CD4-positive, alpha-beta memory T cell (primary cell): ENCODE results near the gene AKT1S1. TPM values are rescaled to one million over a fixed set of nuclear protein-coding genes. Genes with fewer than 3 reads are reported as not detected.

Experiments
- CTCF ChIA-PET: fragments of 350-600 bp; sonication (Branson Sonifier 250); formaldehyde crosslinking; loops from one replicate; lab custom pipeline; 2021; ENCODE audit warnings: inconsistent platforms; ENCODE audit not compliant: partially characterized antibody; lab: Charles Lee
- POLR2A ChIA-PET: fragments of 350-600 bp; sonication (Branson Sonifier 250); formaldehyde crosslinking; loops from one replicate; lab custom pipeline; 2021; ENCODE audit not compliant: partially characterized antibody; lab: Charles Lee
- DNase-seq, 5 donors: peaks; one replicate each; pipeline versions ENCODE4 v3.0.0 to v3.0.0-alpha.2; 2020 to 2022; ENCODE audit warnings: mixed read lengths in 1 of 5
- H3K27ac ChIP-seq: one replicate; pipeline ENCODE4 v1.7.0; 2013; ENCODE audit warnings: low read depth, low read length
- H3K27me3 ChIP-seq: 2 replicates; pipeline ENCODE4 v1.7.0; 2013; ENCODE audit warnings: mild to moderate bottlenecking, low read length, moderate library complexity; ENCODE audit not compliant: insufficient read depth
- H3K36me3 ChIP-seq: 2 replicates; pipeline ENCODE4 v1.7.0; 2013; ENCODE audit warnings: mild to moderate bottlenecking, low read length, moderate library complexity; ENCODE audit not compliant: insufficient read depth
- H3K4me1 ChIP-seq: 2 replicates; pipeline ENCODE4 v1.7.0; 2013; ENCODE audit warnings: mild to moderate bottlenecking, low read length, moderate library complexity; ENCODE audit not compliant: insufficient read depth
- H3K4me3 ChIP-seq, 2 donors: one replicate each; pipeline ENCODE4 v1.7.0; 2013; ENCODE audit warnings: low read length in 2 of 2, mild to moderate bottlenecking in 1 of 2
- H3K9me3 ChIP-seq, 2 donors: one replicate each; pipeline ENCODE4 v1.7.0; 2013; ENCODE audit warnings: low read length in 2 of 2, control low read depth in 1 of 2; ENCODE audit not compliant: control insufficient read depth in 1 of 2
- H3K27ac Mint-ChIP-seq, 7 donors: one replicate each; pipeline ENCODE4 v1.8.0; 2020 to 2021; ENCODE audit warnings: mixed read lengths in 7 of 7, mild to moderate bottlenecking in 6 of 7, inconsistent platforms in 3 of 7, moderate library complexity in 3 of 7
- H3K27me3 Mint-ChIP-seq, 2 donors: one replicate each; pipeline ENCODE4 v1.8.0; 2020 to 2021; ENCODE audit warnings: mixed read lengths in 2 of 2
- H3K36me3 Mint-ChIP-seq, 2 donors: one replicate each; pipeline ENCODE4 v1.8.0; 2020 to 2021; ENCODE audit warnings: mixed read lengths in 2 of 2, inconsistent platforms in 1 of 2, mild to moderate bottlenecking in 1 of 2
- H3K4me1 Mint-ChIP-seq, 4 donors: one replicate each; pipeline ENCODE4 v1.8.0; 2020 to 2021; ENCODE audit warnings: mixed read lengths in 4 of 4, mild to moderate bottlenecking in 1 of 4
- H3K4me3 Mint-ChIP-seq, 8 donors: one replicate each; pipeline ENCODE4 v1.8.0; 2020 to 2021; ENCODE audit warnings: mixed read lengths in 8 of 8, mild to moderate bottlenecking in 7 of 8, moderate library complexity in 6 of 8, inconsistent platforms in 3 of 8
- H3K9me3 Mint-ChIP-seq, 8 donors: one replicate each; pipeline ENCODE4 v1.8.0; 2020 to 2021; ENCODE audit warnings: mixed read lengths in 8 of 8, mild to moderate bottlenecking in 5 of 8, inconsistent platforms in 3 of 8, moderate library complexity in 1 of 8
- intact Hi-C: fragments of 100-400 bp; cut with micrococcal nuclease; formaldehyde crosslinking; loops from one replicate; pipeline ENCODE4 v1.15.1; 2023
- polyA plus RNA-seq, 2 donors: library from polyadenylated mRNA; unstranded; fragments of 300-500 nt; fragmentation: Illumina TruSeq; gene quantifications; one replicate each; pipeline ENCODE4 v1.2.3, GENCODE V29; 2021
- total RNA-seq, 2 experiments: library from RNA; stranded (reverse); gene quantifications; one replicate each; pipeline ENCODE4 v1.2.3, GENCODE V29; 2021

AKT1S1 gene
- total and polyA plus RNA-seq, 4 experiments from 2014 or later, result 2.5 to 20.2 (median 12.2) TPM

- H3K27me3 ChIP-seq, result no peaks in the 10 kb centered on the region
- Mint-ChIP-seq H3K27me3 (no peaks in the 10 kb centered on the region), H3K4me1 (peaks cover 29 to 49% (median 38%) of the 10 kb centered on the region in 4 donors), H3K9me3 (peaks cover 0 to 5% (median 0%) of the 10 kb centered on the region in 8 donors), H3K27ac (peak overlapping the region; percentile 92 to 98 (median 97)), H3K36me3 (peaks cover 0 to 13% of the 10 kb centered on the region in 2 donors), H3K4me3 (peak overlapping the region; percentile 90 to 97 (median 93))
- ChIA-PET CTCF (interaction anchor here (1.0 to 1.2 kb wide), 3 partner anchors 18 to 40 kb away, joined by 3 to 4 read pairs (median 3); partner anchors contain the start of gene PNKP), POLR2A (interaction anchor here (0.7 to 12.2 kb wide), 25 partner anchors 9 to 1487 kb away, joined by 3 to 173 read pairs (median 5); partner anchors contain the start of genes AKT1S1, AP2A1, ATF5 and CA11)
- peak overlapping the region in 1 of 2 donors; percentile 88 for H3K4me3 ChIP-seq
- H3K27ac ChIP-seq, result peak overlapping the region; percentile 98
- H3K4me1 ChIP-seq, result peaks cover 42% of the 10 kb centered on the region
- DNase-seq, result no peak
- intact Hi-C loops, result loop anchor here (1.0 to 2.0 kb wide), 5 partner anchors 17 to 79 kb away; partner anchors contain the start of genes AKT1S1, ATF5, FUZ and MED25
- no peaks in the 10 kb centered on the region for H3K36me3 ChIP-seq
- H3K9me3 ChIP-seq, result no peaks in the 10 kb centered on the region
Observed at GRCh38 chr19:49850221-49850486, 27.0 kb downstream of the AKT1S1 start.

- DNase-seq, result no peak
- H3K4me1 Mint-ChIP-seq, result peaks cover 29 to 49% (median 38%) of the 10 kb centered on the region in 4 donors
- POLR2A ChIA-PET, result interaction anchor here (0.9 to 12.2 kb wide), 19 partner anchors 10 to 1204 kb away, joined by 3 to 173 read pairs (median 6); partner anchors contain the start of genes AKT1S1, AP2A1, ATF5 and CA11
- Histone ChIP-seq H3K9me3 (no peaks in the 10 kb centered on the region), H3K36me3 (no peaks in the 10 kb centered on the region), H3K27me3 (no peaks in the 10 kb centered on the region), H3K4me3 (no peak overlapping the region), H3K4me1 (peaks cover 42% of the 10 kb centered on the region), H3K27ac (peak overlapping the region; percentile 98)
- CTCF ChIA-PET, result interaction anchor here (1.2 kb wide), 1 partner anchor 41 kb away, joined by 4 read pairs; no protein-coding TSS in a partner anchor
- peaks cover 0 to 13% of the 10 kb centered on the region in 2 donors for H3K36me3 Mint-ChIP-seq
- H3K9me3 Mint-ChIP-seq, result peaks cover 0 to 5% (median 0%) of the 10 kb centered on the region in 8 donors
- peak overlapping the region; percentile 90 to 97 (median 93) for H3K4me3 Mint-ChIP-seq
- H3K27me3 Mint-ChIP-seq, result no peaks in the 10 kb centered on the region
- peak overlapping the region in 6 of 7 donors; percentile 92 to 98 (median 98) for H3K27ac Mint-ChIP-seq
- intact Hi-C loops, result loop anchor here (1.0 to 2.0 kb wide), 5 partner anchors 18 to 79 kb away; partner anchors contain the start of genes AKT1S1, ATF5, FUZ and MED25
Observed at GRCh38 chr19:49849433-49850220, 27.5 kb downstream of the AKT1S1 start.

- H3K27ac Mint-ChIP-seq, result peak overlapping the region in 4 of 7 donors; percentile 17 to 88 (median 52)
- H3K4me1 ChIP-seq, result peaks cover 42% of the 10 kb centered on the region
- intact Hi-C loops, result no loop called here
Observed at GRCh38 chr19:49848938-49849337, 28.2 kb downstream of the AKT1S1 start.

GRCh38 chr19:49847731-49848696 lies 29.1 kb downstream of the AKT1S1 start:
- peak overlapping the region in 5 of 7 donors; percentile 6 to 75 (median 30) for H3K27ac Mint-ChIP-seq
- H3K36me3 Mint-ChIP-seq, result peaks cover 0 to 13% of the 10 kb centered on the region in 2 donors

More at GRCh38 chr19:49848938-49849337, 28.2 kb downstream of the AKT1S1 start:
- CTCF ChIA-PET, result interaction anchor here (0.6 kb wide), 1 partner anchor 969 kb away, joined by 3 read pairs; no protein-coding TSS in a partner anchor
- Mint-ChIP-seq H3K36me3 (peaks cover 0 to 13% of the 10 kb centered on the region in 2 donors), H3K27me3 (no peaks in the 10 kb centered on the region), H3K4me1 (peaks cover 29 to 48% (median 38%) of the 10 kb centered on the region in 4 donors), H3K4me3 (peak overlapping the region; percentile 22 to 73 (median 62)), H3K9me3 (peaks cover 0 to 5% (median 0%) of the 10 kb centered on the region in 8 donors)
- H3K36me3 ChIP-seq, result no peaks in the 10 kb centered on the region
- H3K4me3 ChIP-seq, result no peak overlapping the region
- H3K9me3 ChIP-seq, result no peaks in the 10 kb centered on the region
- POLR2A ChIA-PET, result interaction anchor here (1.2 to 12.2 kb wide), 5 partner anchors 18 to 184 kb away, joined by 5 to 173 read pairs (median 11); partner anchors contain the start of genes AKT1S1, BCL2L12, IRF3 and MED25
- H3K27ac ChIP-seq, result no peak overlapping the region
- DNase-seq, result no peak
- no peaks in the 10 kb centered on the region for H3K27me3 ChIP-seq

GRCh38 chr19:49846408-49846807 lies 30.7 kb downstream of the AKT1S1 start:
- no peak overlapping the region for H3K4me3 ChIP-seq
- H3K9me3 ChIP-seq, result no peaks in the 10 kb centered on the region
- H3K27ac ChIP-seq, result no peak overlapping the region
- H3K4me3 Mint-ChIP-seq, result no peak overlapping the region
- H3K36me3 Mint-ChIP-seq, result peaks cover 0 to 5% of the 10 kb centered on the region in 2 donors
- H3K9me3 Mint-ChIP-seq, result peaks cover 0 to 3% (median 0%) of the 10 kb centered on the region in 8 donors
- no peaks in the 10 kb centered on the region for H3K27me3 ChIP-seq
- no peaks in the 10 kb centered on the region for H3K36me3 ChIP-seq
- CTCF ChIA-PET, result interaction anchor here (1.2 kb wide), 1 partner anchor 27 kb away, joined by 3 read pairs; no protein-coding TSS in a partner anchor
- POLR2A ChIA-PET, result interaction anchor here (0.8 kb wide), 1 partner anchor 23 kb away, joined by 3 read pairs; no protein-coding TSS in a partner anchor
- intact Hi-C loops, result no loop called here
- no peak overlapping the region for H3K27ac Mint-ChIP-seq
- H3K27me3 Mint-ChIP-seq, result no peaks in the 10 kb centered on the region
- DNase-seq, result no peak
- H3K4me1 ChIP-seq, result peaks cover 20% of the 10 kb centered on the region
- H3K4me1 Mint-ChIP-seq, result peaks cover 18 to 30% (median 22%) of the 10 kb centered on the region in 4 donors

More at GRCh38 chr19:49847731-49848696, 29.1 kb downstream of the AKT1S1 start:
- H3K4me3 ChIP-seq, result no peak overlapping the region
- Mint-ChIP-seq H3K4me3 (peak overlapping the region in 7 of 8 donors; percentile 5 to 51 (median 9)), H3K9me3 (peaks cover 0 to 5% (median 0%) of the 10 kb centered on the region in 8 donors), H3K4me1 (peaks cover 27 to 42% (median 33%) of the 10 kb centered on the region in 4 donors), H3K27me3 (no peaks in the 10 kb centered on the region)
- ChIA-PET CTCF (interaction anchor here (0.6 to 1.5 kb wide), 3 partner anchors 29 to 968 kb away, joined by 3 to 5 read pairs (median 3); no protein-coding TSS in a partner anchor), POLR2A (interaction anchor here (1.2 to 12.2 kb wide), 6 partner anchors 13 to 183 kb away, joined by 4 to 173 read pairs (median 8); partner anchors contain the start of genes AKT1S1, BCL2L12, IRF3 and MED25)
- no peaks in the 10 kb centered on the region for H3K36me3 ChIP-seq
- H3K27me3 ChIP-seq, result no peaks in the 10 kb centered on the region
- intact Hi-C loops, result no loop called here
- H3K4me1 ChIP-seq, result peaks cover 33% of the 10 kb centered on the region
- H3K9me3 ChIP-seq, result no peaks in the 10 kb centered on the region
- peak in 3 of 5 donors; percentile 28 to 50 (median 31) for DNase-seq
- H3K27ac ChIP-seq, result no peak overlapping the region

- no peak overlapping the region for H3K4me3 ChIP-seq
- no peak overlapping the region for H3K4me3 Mint-ChIP-seq
- no peaks in the 10 kb centered on the region for H3K27me3 Mint-ChIP-seq
- peaks cover 0 to 2% of the 10 kb centered on the region in 2 donors for H3K36me3 Mint-ChIP-seq
- H3K4me1 Mint-ChIP-seq, result peaks cover 18 to 25% (median 22%) of the 10 kb centered on the region in 4 donors
- H3K9me3 ChIP-seq, result no peaks in the 10 kb centered on the region
- peaks cover 20% of the 10 kb centered on the region for H3K4me1 ChIP-seq
- CTCF ChIA-PET, result no interaction called here
- H3K27ac Mint-ChIP-seq, result no peak overlapping the region
- no peak for DNase-seq
- intact Hi-C loops, result no loop called here
- no peaks in the 10 kb centered on the region for H3K27me3 ChIP-seq
- no peak overlapping the region for H3K27ac ChIP-seq
- H3K9me3 Mint-ChIP-seq, result peaks cover 0 to 3% (median 0%) of the 10 kb centered on the region in 8 donors
- POLR2A ChIA-PET, result no interaction called here
- no peaks in the 10 kb centered on the region for H3K36me3 ChIP-seq
Observed at GRCh38 chr19:49845414-49845813, 31.7 kb downstream of the AKT1S1 start.
